Measurements from ENCODE around the gene MOCS2. TPM values are rescaled to one million over a fixed set of nuclear protein-coding genes. Genes with fewer than 3 reads are reported as not detected.

Gene MOCS2
- total and polyA plus RNA-seq, 2 of the 8 experiments (the other 6 are each of a cell fraction or from before 2014, with no cell fraction given), result 6.7 to 16.1 TPM

GRCh38 chr5:53066088-53066487, 43.5 kb downstream of the MOCS2 start (continued):
- TF ChIP-seq, protein P1, sequence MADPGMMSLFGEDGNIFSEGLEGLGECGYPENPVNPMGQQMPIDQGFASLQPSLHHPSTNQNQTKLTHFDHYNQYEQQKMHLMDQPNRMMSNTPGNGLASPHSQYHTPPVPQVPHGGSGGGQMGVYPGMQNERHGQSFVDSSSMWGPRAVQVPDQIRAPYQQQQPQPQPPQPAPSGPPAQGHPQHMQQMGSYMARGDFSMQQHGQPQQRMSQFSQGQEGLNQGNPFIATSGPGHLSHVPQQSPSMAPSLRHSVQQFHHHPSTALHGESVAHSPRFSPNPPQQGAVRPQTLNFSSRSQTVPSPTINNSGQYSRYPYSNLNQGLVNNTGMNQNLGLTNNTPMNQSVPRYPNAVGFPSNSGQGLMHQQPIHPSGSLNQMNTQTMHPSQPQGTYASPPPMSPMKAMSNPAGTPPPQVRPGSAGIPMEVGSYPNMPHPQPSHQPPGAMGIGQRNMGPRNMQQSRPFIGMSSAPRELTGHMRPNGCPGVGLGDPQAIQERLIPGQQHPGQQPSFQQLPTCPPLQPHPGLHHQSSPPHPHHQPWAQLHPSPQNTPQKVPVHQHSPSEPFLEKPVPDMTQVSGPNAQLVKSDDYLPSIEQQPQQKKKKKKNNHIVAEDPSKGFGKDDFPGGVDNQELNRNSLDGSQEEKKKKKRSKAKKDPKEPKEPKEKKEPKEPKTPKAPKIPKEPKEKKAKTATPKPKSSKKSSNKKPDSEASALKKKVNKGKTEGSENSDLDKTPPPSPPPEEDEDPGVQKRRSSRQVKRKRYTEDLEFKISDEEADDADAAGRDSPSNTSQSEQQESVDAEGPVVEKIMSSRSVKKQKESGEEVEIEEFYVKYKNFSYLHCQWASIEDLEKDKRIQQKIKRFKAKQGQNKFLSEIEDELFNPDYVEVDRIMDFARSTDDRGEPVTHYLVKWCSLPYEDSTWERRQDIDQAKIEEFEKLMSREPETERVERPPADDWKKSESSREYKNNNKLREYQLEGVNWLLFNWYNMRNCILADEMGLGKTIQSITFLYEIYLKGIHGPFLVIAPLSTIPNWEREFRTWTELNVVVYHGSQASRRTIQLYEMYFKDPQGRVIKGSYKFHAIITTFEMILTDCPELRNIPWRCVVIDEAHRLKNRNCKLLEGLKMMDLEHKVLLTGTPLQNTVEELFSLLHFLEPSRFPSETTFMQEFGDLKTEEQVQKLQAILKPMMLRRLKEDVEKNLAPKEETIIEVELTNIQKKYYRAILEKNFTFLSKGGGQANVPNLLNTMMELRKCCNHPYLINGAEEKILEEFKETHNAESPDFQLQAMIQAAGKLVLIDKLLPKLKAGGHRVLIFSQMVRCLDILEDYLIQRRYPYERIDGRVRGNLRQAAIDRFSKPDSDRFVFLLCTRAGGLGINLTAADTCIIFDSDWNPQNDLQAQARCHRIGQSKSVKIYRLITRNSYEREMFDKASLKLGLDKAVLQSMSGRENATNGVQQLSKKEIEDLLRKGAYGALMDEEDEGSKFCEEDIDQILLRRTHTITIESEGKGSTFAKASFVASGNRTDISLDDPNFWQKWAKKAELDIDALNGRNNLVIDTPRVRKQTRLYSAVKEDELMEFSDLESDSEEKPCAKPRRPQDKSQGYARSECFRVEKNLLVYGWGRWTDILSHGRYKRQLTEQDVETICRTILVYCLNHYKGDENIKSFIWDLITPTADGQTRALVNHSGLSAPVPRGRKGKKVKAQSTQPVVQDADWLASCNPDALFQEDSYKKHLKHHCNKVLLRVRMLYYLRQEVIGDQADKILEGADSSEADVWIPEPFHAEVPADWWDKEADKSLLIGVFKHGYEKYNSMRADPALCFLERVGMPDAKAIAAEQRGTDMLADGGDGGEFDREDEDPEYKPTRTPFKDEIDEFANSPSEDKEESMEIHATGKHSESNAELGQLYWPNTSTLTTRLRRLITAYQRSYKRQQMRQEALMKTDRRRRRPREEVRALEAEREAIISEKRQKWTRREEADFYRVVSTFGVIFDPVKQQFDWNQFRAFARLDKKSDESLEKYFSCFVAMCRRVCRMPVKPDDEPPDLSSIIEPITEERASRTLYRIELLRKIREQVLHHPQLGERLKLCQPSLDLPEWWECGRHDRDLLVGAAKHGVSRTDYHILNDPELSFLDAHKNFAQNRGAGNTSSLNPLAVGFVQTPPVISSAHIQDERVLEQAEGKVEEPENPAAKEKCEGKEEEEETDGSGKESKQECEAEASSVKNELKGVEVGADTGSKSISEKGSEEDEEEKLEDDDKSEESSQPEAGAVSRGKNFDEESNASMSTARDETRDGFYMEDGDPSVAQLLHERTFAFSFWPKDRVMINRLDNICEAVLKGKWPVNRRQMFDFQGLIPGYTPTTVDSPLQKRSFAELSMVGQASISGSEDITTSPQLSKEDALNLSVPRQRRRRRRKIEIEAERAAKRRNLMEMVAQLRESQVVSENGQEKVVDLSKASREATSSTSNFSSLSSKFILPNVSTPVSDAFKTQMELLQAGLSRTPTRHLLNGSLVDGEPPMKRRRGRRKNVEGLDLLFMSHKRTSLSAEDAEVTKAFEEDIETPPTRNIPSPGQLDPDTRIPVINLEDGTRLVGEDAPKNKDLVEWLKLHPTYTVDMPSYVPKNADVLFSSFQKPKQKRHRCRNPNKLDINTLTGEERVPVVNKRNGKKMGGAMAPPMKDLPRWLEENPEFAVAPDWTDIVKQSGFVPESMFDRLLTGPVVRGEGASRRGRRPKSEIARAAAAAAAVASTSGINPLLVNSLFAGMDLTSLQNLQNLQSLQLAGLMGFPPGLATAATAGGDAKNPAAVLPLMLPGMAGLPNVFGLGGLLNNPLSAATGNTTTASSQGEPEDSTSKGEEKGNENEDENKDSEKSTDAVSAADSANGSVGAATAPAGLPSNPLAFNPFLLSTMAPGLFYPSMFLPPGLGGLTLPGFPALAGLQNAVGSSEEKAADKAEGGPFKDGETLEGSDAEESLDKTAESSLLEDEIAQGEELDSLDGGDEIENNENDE (IDR thresholded peaks at IDR 0.05; ENCODE audit: insufficient replicate concordance, low read length), result no peak
- no peak for TF ChIP-seq POLR2AphosphoS5 (IDR thresholded peaks at IDR 0.05; ENCODE audit: low read depth, low read length)
- no peak for TF ChIP-seq CHD1 (IDR thresholded peaks at IDR 0.05; ENCODE audit: low read depth, low read length)
- TF ChIP-seq, protein P2, sequence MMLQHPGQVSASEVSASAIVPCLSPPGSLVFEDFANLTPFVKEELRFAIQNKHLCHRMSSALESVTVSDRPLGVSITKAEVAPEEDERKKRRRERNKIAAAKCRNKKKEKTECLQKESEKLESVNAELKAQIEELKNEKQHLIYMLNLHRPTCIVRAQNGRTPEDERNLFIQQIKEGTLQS (IDR thresholded peaks at IDR 0.05; ENCODE audit: insufficient read depth, low read depth, low read length), result no peak
